HepG2 (cell line): Measurements from ENCODE around the gene KIF17. TPM values are rescaled to one million over a fixed set of nuclear protein-coding genes. Genes with fewer than 3 reads are reported as not detected.
A peak's percentile ranks its signal among the peaks of the same experiment; 100 is the strongest.

Experiments
- ARID3A ChIP-seq: IDR thresholded peaks from 2 replicates; pipeline ENCODE4 v1.6.1; 2012; ENCODE audit warnings: low read depth, low read length, improper control_type of control experiment
- ATF1 ChIP-seq: IDR thresholded peaks from 2 replicates; pipeline ENCODE4 v1.6.1; 2016; ENCODE audit warnings: mild to moderate bottlenecking, control low read depth
- ATF7 ChIP-seq, 2 experiments: fragments of 450-650 bp in 1 of 2; sonication (generic) in 1 of 2; formaldehyde crosslinking in 1 of 2; IDR thresholded peaks; 2 replicates each; pipeline versions ENCODE4 v1.4.0 to v1.6.1; 2016 to 2020; ENCODE audit warnings: antibody characterized with exemption in 1 of 2, mild to moderate bottlenecking in 1 of 2, missing genetic modification reagents in 1 of 2
- ATM ChIP-seq: fragments of 450-650 bp; IDR thresholded peaks from 2 replicates; pipeline ENCODE4 v1.7.1; 2017; ENCODE audit warnings: mild to moderate bottlenecking, borderline replicate concordance
- GMEB1 ChIP-seq: sonication (generic); formaldehyde crosslinking; IDR thresholded peaks from 2 replicates; pipeline ENCODE4 v1.5.1; 2020; ENCODE audit warnings: missing genetic modification reagents, mild to moderate bottlenecking, borderline replicate concordance
- GTF3A ChIP-seq: sonication (generic); formaldehyde crosslinking; conservative IDR thresholded peaks from 2 replicates; pipeline ENCODE4 v1.4.0; 2020; ENCODE audit warnings: mild to moderate bottlenecking, missing genetic modification reagents
- HNF4A ChIP-seq: sonication (generic); formaldehyde crosslinking; IDR thresholded peaks from 2 replicates; pipeline ENCODE4 v1.4.0; 2020; ENCODE audit warnings: missing genetic modification reagents
- IKZF5 ChIP-seq: IDR thresholded peaks from 2 replicates; pipeline ENCODE4 v1.6.1; 2018; ENCODE audit warnings: missing genetic modification reagents, mild to moderate bottlenecking, missing compliant biosample characterization
- KLF16 ChIP-seq, 2 experiments: sonication (generic) in 1 of 2; formaldehyde crosslinking in 1 of 2; IDR thresholded peaks; 2 replicates each; pipeline versions ENCODE4 v1.6.1 to v1.8.0; 2016 to 2023; ENCODE audit warnings: missing genetic modification reagents in 2 of 2, missing compliant biosample characterization in 1 of 2
- LRRFIP1 ChIP-seq: sonication (generic); formaldehyde crosslinking; conservative IDR thresholded peaks from 2 replicates; pipeline ENCODE4 v1.4.0; 2020; ENCODE audit warnings: missing genetic modification reagents
- MAX ChIP-seq: IDR thresholded peaks from 2 replicates; pipeline ENCODE4 v1.6.1; 2012; ENCODE audit warnings: inconsistent platforms
- MEIS2 ChIP-seq: sonication (generic); formaldehyde crosslinking; IDR thresholded peaks from 2 replicates; pipeline ENCODE4 v1.9.0; 2021; ENCODE audit warnings: mild to moderate bottlenecking, missing genetic modification reagents
- PPARG ChIP-seq: conservative IDR thresholded peaks from 2 replicates; pipeline ENCODE4 v1.6.1; 2016; ENCODE audit warnings: missing biosample characterization, missing genetic modification reagents
- TFAP4 ChIP-seq: sonication (generic); IDR thresholded peaks from 2 replicates; pipeline ENCODE4 v1.6.1; 2016; ENCODE audit warnings: low read depth, borderline replicate concordance
- ZKSCAN8 ChIP-seq: IDR thresholded peaks from 2 replicates; pipeline ENCODE4 v1.6.1; 2016; ENCODE audit warnings: borderline replicate concordance, missing genetic modification reagents, missing compliant biosample characterization
- ZNF205 ChIP-seq: IDR thresholded peaks from 2 replicates; pipeline ENCODE4 v1.6.1; 2018; ENCODE audit warnings: missing biosample characterization, missing genetic modification reagents
- ZNF251 ChIP-seq: sonication (generic); formaldehyde crosslinking; IDR thresholded peaks from 2 replicates; pipeline ENCODE4 v1.9.0; 2021; ENCODE audit warnings: mild to moderate bottlenecking, missing genetic modification reagents
- ZNF44 ChIP-seq: sonication (generic); formaldehyde crosslinking; IDR thresholded peaks from 2 replicates; pipeline ENCODE4 v1.5.1; 2020; ENCODE audit warnings: mild to moderate bottlenecking, missing genetic modification reagents
- ZNF598 ChIP-seq: sonication (generic); formaldehyde crosslinking; IDR thresholded peaks from 2 replicates; pipeline ENCODE4 v1.5.1; 2020; ENCODE audit warnings: mild to moderate bottlenecking, missing genetic modification reagents, borderline replicate concordance
- ZNF614 ChIP-seq: IDR thresholded peaks from 2 replicates; pipeline ENCODE4 v1.6.1; 2018; ENCODE audit warnings: missing biosample characterization, missing genetic modification reagents, inconsistent platforms, borderline replicate concordance
- polyA plus RNA-seq, 8 experiments: library from polyadenylated mRNA; depleted of rRNA in 3 of 8; stranded (reverse) in 7 of 8; unstranded in 1 of 8; fragments of >200 nt; fragmentation: Illumina TruSeq in 4 of 8; extraction: Trizol in 4 of 8; gene quantifications; 2 replicates each; pipeline versions ENCODE4 v1.2.1 to v1.2.3, GENCODE V29; 2011 to 2016; ENCODE audit warnings: low read depth in 4 of 8, missing spikeins in 1 of 8, mixed read lengths in 1 of 8; ENCODE audit not compliant: insufficient read depth in 1 of 8
- total RNA-seq, 5 experiments: library from RNA; depleted of rRNA; stranded (reverse); fragments of >200 nt; fragmentation: Illumina TruSeq; extraction: Trizol; gene quantifications; 2 replicates each; pipeline ENCODE4 v1.2.3, GENCODE V29; 2016; ENCODE audit warnings: low read depth in 1 of 5

Gene KIF17
- total and polyA plus RNA-seq, 2 of the 13 experiments (the other 11 are each of a cell fraction or from before 2014, with no cell fraction given) = 0.24 to 0.44 TPM

- TF ChIP-seq ARID3A (peak; percentile 43; the same call in 1 of the 2 replicates), ZKSCAN8 (CRISPR knock-in tag) (no peak; the same call in 1 of the 2 replicates), GTF3A (CRISPR knock-in tag) (no peak), ATF1 (no peak), ATF7 (IDR thresholded peaks at IDR 0.05) (no peak), ATF7 (CRISPR knock-in tag; IDR thresholded peaks at IDR 0.05) (0 out of 2 replicates have a peak, but pooled peaks have one; percentile 32), ZNF598 (CRISPR knock-in tag) (no peak), TFAP4 (no peak), ZNF614 (CRISPR knock-in tag) (peak; percentile 9; the same call in 1 of the 2 replicates), GMEB1 (CRISPR knock-in tag) (no peak; the same call in 1 of the 2 replicates), ZNF44 (CRISPR knock-in tag) (no peak), HNF4A (CRISPR knock-in tag) (peak; percentile 71), MAX (peak; percentile 89), ZNF251 (CRISPR knock-in tag) (no peak), ATM (no peak), ZNF205 (CRISPR knock-in tag) (no peak), IKZF5 (peak; percentile 40; the same call in 1 of the 2 replicates), KLF16 (CRISPR knock-in tag; IDR thresholded peaks at IDR 0.05) (peak in 1 of 2 experiments; percentile 54; a peak in 1 of 4 replicates), LRRFIP1 (CRISPR knock-in tag) (no peak), PPARG (CRISPR knock-in tag) (peak; percentile 58; the same call in 1 of the 2 replicates), MEIS2 (CRISPR knock-in tag) (peak; percentile 67)
These were observed 15.0 kb upstream of the KIF17 start, which contains the start of gene SH2D5 (continued) for GRCh38 chr1:20732588-20733359.
